Fibroblast of skin of right biceps (primary cell): ENCODE results near the gene SCGN.

Experiments used
- DNase-seq: peaks from one replicate; pipeline ENCODE4 v3.0.0-alpha.2; 2013

SCGN gene, protein sequence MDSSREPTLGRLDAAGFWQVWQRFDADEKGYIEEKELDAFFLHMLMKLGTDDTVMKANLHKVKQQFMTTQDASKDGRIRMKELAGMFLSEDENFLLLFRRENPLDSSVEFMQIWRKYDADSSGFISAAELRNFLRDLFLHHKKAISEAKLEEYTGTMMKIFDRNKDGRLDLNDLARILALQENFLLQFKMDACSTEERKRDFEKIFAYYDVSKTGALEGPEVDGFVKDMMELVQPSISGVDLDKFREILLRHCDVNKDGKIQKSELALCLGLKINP

DNA sequence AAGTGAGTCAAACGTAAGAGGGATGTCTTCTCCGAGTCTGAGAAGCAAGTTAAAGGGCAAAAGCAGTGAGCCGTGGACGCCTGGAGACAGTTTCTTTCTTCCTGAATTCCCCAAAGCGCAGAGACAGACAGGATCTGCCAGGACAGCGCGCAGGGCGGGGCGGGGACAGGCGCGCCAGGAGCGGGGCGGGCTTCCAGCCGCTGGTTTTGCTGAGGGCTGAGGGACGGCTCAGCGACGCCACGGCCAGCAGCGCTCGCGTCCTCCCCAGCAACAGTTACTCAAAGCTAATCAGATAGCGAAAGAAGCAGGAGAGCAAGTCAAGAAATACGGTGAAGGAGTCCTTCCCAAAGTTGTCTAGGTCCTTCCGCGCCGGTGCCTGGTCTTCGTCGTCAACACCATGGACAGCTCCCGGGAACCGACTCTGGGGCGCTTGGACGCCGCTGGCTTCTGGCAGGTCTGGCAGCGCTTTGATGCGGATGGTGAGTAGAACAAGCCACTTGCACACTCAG, at the start of gene SCGN:
SCGN (plus strand) TSS at position 209 of the 509 bp plus-strand sequence; CDS start at position 398, 189 bp downstream.
- DNase-seq: peak; percentile 60

DNA sequence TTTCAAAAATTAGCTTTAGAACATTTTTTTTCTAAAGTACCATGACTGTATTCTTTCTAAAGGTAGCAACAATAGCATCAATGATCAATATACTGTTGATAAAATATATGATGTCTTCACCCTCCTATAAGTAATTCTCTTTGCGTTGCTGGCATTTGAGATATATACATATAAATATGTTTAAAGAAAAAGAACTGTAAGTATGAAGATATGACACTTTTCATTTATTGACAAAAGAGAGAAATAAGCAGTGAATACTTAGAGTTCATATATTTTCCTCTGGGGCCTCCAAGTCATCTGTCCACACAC, 49.4 kb upstream of the SCGN start:
- DNase-seq: no peak

DNA sequence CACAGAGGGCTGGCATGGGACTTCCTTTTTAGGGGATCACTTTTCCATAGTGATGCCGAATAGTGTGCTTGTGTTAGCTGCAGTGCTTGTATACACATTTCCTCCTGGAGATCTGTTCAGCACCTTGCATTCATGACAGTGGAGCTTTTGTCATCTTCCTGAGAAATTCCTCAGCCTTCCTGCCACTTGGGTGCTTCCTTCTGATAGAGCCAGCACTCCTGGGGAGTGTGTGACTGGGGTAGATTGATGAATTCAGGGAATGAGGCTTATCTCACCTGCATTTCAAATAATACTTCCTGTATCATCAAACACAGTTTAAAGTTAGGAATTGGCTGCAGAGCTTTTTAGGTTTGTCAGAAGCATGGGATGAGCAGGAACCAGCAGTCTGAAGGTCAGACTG, 48.8 kb upstream of the SCGN start:
- DNase-seq: no peak

DNA sequence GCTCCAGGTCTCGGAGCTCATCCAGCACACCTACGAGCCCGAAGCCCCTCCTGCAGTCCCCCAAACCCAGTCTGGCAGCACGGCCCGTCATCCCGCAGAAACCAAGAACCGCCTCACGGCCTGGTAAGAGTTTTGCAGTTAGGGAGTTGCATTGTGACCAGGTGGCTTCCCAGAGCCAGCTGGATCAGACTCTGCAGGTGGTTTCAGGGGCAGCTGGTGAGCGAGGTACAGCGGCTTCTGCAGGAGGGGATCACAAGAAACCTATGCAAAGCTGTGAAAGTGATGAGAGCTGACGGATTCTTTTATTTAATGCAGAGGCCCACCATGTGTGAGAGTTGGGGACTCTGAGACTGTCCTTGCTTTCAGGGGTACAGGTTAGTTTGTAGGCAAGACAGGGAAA, 45.9 kb upstream of the SCGN start:
- no peak for DNase-seq

DNA sequence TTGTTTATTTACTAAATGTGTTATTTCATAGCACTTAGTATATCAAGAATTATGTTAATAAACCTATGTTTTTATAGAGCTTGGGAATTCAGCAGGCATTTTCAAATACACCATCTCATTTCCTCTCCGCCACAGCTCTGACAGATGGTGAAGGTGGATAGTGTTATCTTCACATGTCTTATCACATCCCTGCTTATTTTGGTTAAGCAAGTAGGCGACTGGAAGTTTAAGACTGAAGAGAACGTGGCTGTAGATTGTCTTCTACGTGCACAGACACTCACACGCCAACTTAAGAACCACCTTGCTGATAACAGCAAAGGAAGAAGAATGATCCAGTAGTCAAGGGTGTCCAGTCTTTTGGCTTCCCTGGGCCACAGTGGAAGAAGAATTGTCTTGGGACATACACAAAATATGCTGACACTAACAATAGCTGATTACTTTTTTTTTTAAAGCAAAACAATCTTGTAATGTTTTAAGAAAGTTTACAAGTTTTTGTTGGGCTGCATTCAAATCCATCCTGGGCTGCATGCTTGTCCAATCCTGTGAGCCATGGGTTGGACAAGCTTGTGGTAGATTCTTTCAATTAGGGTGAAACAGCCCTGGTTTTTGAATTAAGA, 43.3 kb upstream of the SCGN start:
- DNase-seq: no peak

DNA sequence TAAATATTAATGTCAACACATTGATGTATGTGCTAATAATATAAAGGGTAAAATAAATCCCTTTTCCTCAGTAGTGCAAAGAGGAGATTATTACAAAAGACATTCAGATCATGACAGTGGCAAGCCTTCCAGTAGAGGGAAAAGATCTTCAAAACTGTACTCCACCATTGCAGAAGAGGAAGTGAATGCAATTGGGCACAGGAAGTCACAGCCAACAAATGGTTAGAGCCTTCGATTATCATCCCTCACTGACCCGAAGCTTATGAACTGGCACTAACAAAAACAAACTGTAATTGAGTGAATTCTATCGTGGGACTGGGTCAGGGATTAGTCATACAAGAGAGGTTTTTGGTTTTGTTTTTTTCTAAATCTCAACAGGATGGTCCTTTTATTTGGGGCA, 39.3 kb upstream of the SCGN start:
- no peak for DNase-seq

DNA sequence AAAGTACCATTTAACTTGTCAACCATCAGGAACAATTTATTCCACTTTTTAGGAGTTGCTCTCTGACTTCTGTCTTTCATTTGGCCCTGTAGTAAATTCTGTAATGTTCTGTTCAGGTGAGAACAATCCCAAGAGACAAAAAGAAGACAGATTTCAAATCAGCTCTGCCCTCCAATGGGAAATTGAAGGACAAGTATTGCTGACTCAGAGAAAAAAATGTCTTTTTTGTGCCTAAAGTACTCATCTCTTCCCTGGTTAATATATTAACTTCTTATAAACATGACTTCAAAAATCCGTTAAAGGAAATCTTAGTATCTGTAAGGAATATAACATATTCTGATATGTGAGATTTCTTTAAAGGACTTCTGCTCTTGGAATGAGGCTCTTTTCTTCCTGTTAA, 38.6 kb upstream of the SCGN start:
- DNase-seq: no peak

DNA sequence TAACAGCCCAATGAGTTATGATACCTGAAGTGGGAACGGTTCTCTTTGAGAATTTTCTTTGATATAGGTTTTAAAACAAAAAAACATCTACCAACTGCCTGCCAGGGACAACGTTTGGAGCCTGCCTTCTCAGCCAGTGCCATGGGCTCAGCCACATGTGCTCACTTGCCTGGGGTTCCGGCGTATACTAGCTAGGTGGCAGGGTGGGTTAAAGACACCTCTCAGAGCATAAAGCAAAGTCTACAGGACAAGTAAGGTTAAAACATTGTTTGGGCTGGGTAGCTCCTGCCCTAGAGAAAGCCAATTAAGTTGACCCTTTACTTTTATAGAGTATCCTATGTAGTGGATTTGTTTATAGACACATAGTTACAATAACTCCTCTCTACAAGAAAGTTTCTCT, 38.0 kb upstream of the SCGN start:
- no peak for DNase-seq

DNA sequence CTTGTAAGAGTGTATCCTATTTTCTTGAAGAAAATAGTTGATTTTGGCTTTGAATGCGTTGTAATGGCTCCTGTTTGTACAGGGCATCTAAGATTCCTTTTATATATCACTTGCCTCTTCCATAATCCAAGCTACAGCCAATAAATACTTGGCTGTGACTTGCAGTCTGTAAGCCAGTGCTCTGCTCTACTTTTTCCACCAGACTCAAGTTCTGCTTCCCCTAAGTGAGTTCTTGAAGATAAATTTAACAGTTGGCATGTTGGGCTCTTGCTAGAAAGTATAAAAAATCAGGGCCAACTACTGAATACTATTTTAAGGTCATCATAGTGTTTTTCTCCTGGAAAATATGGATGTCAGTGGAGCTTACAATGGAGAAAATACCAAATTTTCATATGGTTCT, 36.5 kb upstream of the SCGN start:
- DNase-seq: no peak

DNA sequence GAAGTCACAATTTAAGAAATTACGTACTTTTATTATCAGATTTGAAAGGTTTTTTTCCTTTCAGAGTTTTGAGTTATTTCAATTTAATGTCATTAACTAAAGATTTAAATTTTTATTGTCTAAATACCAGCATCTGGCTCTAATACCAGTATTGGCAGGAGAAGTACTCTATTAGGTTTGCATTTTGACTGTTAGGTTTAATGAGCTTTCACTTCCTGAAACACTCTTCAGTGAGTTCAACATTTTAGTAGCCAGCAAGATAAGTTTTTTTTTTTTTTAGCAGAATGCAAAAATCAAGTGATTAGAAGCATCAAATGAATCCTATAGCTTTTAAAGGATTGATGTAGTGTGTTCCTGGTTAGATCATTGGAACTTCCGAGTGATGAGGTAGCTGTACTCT, 34.0 kb upstream of the SCGN start:
- DNase-seq: no peak

DNA sequence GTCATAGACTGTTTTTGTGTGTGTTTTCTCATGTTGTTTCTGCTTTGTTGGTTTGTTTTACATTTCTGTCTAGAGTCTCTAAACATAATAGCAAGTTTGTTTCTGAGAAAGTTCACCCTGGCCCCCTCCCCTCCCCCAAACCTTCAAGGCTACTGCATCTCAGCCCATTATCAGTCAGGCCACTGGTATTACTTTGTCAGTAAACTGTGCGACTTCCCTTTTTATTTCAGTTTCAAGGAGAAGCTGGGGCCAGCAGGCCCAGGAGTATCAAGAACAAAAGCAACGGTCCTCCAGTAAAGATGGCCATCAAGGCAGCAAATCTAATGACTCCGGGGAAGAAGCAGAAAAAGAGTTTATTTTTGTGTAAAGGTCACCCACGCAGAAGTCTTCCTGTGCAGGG, 32.8 kb upstream of the SCGN start:
- no peak for DNase-seq

DNA sequence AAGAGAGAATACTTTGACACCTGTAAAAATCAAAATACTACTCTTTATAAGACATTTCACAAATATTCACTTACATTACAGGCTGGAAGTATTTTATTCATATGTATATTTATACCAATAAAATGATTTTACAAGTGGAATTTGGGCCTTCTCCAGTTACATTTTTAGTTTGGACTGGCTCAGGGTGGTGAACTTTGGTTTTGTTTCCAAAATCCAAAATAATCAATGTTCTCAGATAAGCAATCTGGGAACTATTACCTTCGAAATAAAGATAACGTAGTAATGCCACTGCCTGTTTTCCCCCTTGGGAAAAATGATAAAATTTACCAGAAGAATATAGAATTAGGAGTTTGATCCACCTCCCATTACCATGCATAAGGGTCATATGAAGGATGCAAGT, 31.6 kb upstream of the SCGN start:
- DNase-seq: no peak

DNA sequence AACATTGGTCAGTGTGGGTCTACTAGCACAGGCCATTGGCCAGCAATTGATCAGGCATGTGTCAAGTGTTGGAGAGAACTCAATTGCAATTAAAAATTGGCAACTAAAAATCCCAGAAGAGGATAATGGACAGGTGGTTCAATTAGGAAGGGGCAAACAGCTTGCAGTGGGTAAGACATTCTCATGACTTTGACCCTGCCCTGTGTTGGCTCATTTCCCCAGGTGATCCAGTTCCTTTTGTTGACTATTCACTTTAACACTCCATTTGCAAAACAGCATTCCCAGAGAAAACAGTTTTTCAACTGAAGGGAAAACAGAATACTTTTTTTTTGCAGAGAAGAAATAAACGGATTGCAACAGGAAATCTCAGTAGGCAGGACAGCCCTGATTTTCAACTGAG, 28.9 kb upstream of the SCGN start:
- no peak for DNase-seq

DNA sequence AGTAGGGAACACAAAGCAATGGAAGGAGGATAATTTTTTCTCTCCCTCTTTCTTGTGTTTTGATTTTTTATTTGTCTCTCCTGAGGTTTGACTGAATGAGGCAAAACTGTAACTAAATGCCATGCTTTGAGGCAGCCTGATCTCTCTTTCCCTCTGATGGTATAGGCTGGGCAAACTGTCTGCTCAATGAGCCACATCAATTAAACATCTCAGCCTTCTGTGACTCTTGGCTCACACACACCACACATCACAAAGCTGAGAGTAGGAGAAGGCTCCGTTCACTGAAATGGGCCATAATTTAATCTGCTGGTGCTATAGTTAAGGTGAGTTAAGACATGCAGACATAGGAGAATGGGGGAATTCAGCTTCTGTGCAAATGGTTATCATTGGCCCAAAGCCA, 28.1 kb upstream of the SCGN start:
- DNase-seq: no peak

DNA sequence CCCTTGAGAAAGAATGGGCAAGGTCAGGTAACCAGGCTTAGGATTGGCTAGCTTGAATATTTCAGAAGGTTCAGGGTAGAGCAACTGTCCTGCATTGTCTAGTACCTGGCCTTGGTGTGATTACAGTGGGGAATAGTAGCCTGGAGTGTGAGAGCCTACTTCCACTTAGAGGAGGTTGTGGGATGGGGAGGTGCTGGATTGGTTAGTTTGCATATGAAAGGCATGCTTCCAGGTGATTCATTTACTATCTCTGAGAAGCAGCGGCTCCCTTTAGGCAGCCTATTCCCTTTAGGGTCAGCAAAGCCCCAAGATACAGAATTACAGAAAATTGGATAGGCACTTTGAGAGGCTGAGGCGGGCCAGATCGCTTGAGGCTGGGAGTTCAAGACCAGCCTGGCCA, 25.0 kb upstream of the SCGN start:
- no peak for DNase-seq

DNA sequence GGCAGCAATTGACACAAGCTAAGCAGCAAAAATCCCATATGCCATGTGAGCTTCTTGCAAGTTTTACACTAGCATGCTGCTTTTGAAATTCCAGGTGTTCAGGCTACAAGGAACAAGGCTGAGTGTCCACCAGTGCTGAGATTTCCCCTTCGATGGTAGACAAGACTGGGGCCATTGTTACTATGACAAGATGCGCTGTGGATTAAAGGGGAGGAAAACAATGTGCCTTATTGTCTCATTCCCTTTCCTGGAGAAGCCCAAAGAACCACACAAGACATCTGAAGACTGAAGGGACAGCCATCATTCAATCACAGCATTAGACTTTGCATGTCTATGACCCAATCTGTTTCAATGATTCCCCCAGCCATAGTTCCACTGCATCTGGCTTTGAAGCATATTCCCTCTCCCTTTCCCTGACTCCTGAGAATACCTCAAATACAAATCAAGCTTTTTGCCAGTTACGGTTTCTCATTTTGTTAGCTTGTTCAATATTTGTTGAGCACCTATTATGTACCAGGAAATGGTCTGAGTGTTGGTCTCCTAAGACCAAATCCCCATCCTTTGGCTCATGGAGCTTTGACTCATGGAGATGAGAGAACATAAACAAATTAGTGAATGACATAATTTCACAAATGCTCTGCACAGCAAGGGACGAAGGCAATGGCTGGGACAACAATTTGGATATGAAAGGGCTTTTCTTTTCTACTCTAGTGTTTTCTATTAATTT, 23.4 kb upstream of the SCGN start:
- no peak for DNase-seq

DNA sequence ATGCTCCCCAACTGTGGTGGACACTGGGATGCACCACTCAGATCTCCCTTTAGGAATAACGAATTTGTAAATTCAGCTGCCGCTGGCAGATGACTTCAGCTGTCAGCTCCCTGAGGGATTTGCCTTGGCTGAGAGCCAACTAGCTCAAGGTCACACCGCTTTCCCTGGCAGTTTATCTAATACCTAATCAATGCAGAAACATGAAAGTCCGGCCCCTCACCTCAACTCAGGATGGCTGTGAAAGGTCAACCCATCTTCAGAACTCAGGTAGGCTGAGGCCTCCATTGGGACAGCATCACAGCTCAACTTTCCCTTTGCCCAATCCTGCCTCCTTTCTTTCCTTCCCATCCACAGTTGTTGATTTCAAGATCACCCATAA, 22.8 kb upstream of the SCGN start:
- no peak for DNase-seq

DNA sequence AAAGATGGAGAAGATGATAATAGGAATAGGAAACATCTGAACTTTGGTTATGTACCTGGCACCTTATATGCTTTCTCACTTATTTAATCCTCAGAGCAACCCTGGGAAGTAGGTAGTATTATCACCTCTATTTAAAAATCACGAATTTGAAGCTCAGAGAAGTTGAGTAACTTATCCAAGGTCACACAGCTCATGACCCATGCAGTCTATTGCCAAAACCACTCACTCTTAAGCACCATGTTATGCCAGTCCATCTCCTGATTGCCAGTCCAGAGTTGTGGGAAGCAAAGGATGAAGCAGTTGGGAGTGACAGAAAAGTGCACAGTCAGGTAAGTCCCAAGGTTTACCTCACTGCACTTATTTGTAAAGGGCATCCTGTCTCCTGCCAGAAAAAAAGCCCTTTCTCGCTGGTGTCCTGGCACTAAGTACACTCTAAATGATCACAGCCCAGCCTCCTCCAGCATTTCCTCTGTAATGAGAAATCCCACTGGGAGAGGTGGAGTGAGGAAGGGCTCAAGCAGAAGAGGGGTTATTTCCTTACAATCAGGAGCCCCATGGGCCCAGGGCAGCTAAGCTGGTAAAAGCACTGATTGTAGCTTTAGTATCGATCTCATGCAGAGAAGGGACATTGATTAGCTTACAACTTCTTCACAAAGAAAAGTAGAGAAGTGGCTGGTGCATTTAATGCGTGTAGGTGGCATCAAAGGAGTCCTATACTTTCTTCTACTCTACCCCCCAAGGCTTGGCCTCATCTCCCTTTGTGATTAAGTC, 21.3 kb upstream of the SCGN start:
- DNase-seq: no peak

DNA sequence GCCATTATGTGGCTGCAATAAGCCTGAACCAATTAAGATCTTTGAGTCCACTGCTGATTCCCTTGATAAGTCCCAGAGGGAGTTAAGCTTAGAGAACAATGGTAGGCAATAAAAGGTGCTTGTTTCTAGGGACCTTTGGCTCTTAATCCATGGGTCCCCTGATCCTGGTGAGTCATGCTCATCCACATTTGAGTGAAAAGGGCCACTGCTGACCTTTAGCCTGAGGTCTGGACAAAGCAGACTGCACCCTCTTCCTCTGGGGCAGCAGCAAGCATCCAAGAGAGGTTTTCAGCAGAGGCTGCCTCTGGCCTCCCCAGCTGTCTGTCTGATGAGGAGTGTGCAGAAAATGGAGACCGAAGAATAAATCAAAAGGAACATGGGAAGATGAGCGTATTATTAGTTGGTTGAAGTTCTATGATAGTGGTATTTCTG, 16.1 kb upstream of the SCGN start:
- no peak for DNase-seq

DNA sequence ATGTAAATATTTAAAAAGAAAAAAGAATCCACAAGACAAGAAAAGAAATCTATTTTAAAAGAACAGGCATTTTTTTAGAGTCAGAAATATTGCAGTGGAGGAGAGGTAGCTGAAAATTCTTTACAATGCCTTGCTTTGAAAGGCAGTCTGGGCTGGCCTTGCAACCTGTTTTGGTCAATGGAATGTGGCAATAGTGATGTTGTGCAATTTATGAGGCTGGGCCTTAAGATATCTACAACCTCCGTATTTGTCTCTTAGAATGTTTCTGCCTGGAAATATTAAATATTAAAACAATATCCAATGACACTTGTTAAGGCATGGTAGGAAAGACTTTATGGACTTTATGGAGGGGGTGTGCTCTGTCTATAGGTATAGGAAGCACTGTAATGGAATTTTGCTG, 14.8 kb upstream of the SCGN start:
- DNase-seq: no peak

DNA sequence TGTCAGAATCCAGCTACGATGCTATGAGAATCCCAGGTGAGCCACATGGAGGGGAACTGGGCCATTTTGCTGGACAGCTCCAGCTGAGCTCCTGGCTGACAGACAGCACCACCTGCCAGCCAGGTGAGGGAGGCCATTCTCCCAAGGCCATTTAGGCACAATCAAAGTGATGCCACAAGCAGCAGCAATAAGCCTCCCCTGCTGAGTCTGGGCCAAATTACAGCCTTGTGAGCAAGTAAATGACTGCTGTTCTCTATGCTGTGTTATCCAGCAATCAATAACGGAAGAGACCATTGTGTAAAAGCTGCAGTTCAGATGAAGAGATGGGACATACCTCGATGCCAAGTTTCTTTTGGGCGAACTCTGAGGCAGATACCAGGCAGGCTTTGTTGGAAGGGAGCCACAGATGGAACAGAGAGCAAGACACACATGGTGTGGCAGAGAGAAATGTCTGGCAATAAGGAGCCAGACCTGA, 14.0 kb upstream of the SCGN start:
- DNase-seq: no peak

DNA sequence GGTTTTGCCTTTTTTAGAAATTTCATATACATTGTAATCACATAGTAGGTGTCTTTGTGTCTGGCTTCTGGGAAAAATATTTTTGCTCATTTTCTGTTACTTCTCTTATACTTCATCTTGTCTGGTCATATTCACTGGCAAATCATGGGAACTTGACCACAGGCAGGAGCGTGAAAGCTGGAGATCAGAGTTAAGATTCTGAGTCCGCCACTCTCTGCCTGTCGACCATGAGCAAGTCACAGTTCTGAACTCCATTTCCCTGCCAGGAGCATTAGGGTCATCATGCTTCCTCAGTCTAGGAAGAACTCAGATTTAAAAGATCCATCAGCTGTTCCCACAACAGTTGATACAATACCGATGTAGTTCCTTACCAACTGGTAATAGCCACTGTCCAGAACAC, 12.4 kb upstream of the SCGN start:
- no peak for DNase-seq

DNA sequence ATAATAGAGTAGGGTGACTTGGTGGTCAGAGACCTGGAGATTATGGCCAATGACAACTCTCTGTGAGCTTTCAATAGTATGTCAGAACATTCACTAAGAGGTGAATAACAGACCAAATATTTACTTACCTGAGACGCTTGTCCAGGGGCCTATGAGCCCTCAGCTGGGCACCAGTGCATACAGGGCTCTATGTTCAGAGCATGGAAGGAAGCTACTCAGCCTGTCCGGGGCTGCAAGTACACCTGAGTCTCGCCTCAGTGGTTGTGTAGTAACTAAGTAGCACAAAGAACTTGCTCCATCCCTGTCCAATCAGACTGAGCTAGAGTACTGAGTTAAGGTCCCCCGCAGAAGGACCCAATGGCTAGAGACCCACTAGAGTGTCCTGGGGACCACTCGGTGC, 11.6 kb upstream of the SCGN start:
- DNase-seq: no peak

DNA sequence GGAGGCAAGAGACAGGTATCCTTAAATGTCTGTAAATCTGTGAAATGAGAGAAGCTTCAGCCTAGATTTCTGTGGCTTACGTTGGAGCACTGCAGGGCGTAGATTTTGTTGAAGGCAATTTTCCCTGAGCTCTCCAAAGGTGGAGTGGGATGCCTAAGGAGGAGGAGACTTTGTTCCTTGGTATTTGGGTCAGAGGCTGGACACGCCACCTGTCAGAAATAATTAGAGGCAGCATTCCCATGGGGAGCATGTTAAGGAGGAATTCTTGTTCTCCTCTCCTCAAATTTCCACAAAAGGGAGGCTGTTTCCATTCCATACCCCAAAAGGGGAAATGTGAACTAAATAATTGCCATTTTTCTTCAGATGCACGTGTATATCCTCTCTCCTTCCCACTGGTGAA, 11.1 kb upstream of the SCGN start:
- no peak for DNase-seq
